ENCODE measurements around the gene POMGNT1.

The POMGNT1 gene

DNA sequence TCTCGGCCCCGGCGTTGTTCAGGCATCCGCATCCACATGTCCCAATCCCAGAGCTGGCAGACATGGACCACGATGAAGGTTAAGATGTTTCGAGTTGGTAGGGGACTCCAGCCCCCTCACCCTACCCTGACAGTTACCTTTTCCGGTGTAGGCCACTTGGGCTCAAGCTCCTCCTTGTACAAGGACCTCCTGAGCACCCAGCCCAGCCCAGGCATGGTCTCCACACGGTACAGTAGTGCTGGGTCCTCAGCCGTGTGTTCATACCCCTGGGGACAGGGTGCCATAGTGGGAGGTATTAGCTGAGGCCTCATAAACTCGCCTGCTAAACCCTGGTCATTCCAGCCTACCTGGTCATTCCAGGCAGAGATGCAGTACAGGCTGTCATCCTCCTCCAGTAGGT, 6.1 kb downstream of the POMGNT1 start:
- ChIA-PET CTCF (interaction anchor here (0.6 to 5.7 kb wide), 5 partner anchors 10 to 156 kb away, joined by 3 to 24 read pairs (median 4); no protein-coding TSS in a partner anchor), POLR2A (no interaction called here)
- TF ChIP-seq, protein P1, sequence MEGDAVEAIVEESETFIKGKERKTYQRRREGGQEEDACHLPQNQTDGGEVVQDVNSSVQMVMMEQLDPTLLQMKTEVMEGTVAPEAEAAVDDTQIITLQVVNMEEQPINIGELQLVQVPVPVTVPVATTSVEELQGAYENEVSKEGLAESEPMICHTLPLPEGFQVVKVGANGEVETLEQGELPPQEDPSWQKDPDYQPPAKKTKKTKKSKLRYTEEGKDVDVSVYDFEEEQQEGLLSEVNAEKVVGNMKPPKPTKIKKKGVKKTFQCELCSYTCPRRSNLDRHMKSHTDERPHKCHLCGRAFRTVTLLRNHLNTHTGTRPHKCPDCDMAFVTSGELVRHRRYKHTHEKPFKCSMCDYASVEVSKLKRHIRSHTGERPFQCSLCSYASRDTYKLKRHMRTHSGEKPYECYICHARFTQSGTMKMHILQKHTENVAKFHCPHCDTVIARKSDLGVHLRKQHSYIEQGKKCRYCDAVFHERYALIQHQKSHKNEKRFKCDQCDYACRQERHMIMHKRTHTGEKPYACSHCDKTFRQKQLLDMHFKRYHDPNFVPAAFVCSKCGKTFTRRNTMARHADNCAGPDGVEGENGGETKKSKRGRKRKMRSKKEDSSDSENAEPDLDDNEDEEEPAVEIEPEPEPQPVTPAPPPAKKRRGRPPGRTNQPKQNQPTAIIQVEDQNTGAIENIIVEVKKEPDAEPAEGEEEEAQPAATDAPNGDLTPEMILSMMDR (IDR thresholded peaks at IDR 0.05; ENCODE audit: insufficient read depth, low read length, missing control alignments), result no peak

DNA sequence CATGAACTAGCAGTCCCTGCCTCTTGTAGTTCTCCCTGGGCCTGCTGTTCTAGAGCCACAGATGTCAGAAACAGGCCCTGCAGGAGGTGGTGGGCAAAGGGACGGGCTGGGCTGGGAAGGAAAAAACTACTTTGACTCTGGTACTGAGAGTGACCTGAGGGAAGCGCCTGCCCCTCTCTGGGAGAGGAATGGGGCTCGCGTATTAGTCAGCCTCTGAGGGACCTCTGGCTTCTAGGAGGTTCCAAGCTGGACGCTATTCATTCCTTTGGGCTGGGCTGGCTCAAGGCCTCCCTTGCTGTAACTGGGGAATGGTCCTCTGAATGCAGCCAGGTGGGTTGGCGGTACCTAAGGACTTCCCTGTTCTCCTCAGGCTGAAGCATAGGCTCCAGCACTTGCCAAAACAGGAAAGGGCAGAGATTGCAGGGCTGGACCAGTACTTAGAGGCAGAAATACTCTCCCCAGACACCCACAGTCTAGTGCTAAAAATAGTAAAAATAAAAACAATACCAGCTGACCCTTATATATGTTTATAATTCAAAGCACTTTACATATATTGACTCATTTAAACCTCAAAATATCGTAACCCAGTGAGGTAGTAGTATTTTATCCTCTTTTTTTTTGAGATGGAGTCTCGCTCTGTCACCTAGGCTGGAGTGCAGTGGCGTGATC, 7.1 kb downstream of the POMGNT1 start:
- TF ChIP-seq, protein P1 (IDR thresholded peaks at IDR 0.05; ENCODE audit: insufficient read depth, low read length, missing control alignments), result no peak
- ChIA-PET POLR2A (interaction anchor here (1.0 kb wide), 1 partner anchor 11 kb away, joined by 3 read pairs; no protein-coding TSS in a partner anchor), CTCF (interaction anchor here (2.3 to 25.6 kb wide), 3 partner anchors 10 to 158 kb away, joined by 5 to 631 read pairs (median 24); no protein-coding TSS in a partner anchor)
- DNase-seq (ENCODE audit: low read depth, low spot score), result no peak
- H3K4me3 ChIP-seq (ENCODE audit: low read depth, low read length), result no peak overlapping the region

More for the DNA sequence above, 6.1 kb downstream of the POMGNT1 start:
- H3K4me3 ChIP-seq (ENCODE audit: low read depth, low read length), result no peak overlapping the region
- no peak for DNase-seq (ENCODE audit: low read depth, low spot score)

- H3K4me3 ChIP-seq (ENCODE audit: low read depth, low read length), result no peak overlapping the region
- CTCF ChIA-PET, result interaction anchor here (0.6 to 25.6 kb wide), 5 partner anchors 9 to 371 kb away, joined by 5 to 631 read pairs (median 12); no protein-coding TSS in a partner anchor
- POLR2A ChIA-PET, result no interaction called here
- TF ChIP-seq, protein P1 (IDR thresholded peaks at IDR 0.05; ENCODE audit: insufficient read depth, low read length, missing control alignments), result no peak
- DNase-seq (ENCODE audit: low read depth, low spot score), result no peak
Measured at GRCh38 chr1:46190539-46190938, 7.7 kb downstream of the POMGNT1 start.

DNA sequence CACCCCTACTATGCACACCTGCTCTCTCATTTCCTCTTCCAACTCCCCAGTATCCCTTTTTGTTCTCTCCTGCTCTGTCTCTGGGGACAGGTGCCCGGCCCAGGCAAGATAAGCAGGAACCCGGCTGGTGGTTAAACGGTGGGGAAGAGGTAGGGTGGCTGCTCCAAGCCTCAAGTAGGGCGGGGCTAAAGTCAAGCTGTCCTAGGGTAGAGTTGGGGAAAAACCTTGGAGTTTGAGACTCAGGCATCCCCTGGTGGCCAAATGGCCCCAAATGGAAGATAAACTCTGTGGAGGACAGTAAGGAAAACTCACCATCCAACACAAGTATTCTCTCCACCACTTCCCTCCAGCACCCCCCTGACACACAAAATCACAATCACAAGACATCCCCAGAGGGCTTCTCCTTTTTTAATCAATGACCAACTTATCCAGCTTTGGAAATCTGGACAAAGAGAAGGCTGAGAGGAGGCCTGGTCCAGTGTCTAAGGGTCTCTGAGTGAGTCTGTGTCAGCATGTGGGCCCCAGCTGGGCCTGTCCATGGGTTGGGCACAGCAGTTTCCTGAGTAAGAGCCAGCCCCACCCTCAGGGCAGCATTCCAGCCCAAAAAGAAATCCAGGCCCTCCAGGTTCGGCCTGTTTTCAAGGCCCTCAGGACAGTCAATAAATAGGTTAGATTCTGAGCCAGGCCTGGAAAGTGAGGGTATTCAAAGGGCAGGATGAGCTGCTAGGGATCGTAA, 9.8 kb downstream of the POMGNT1 start:
- no peak overlapping the region for H3K4me3 ChIP-seq (ENCODE audit: low read depth, low read length)
- TF ChIP-seq, protein P1 (IDR thresholded peaks at IDR 0.05; ENCODE audit: insufficient read depth, low read length, missing control alignments), result no peak
- DNase-seq (ENCODE audit: low read depth, low spot score), result no peak
- POLR2A ChIA-PET, result interaction anchor here (1.0 kb wide), 1 partner anchor 15 kb away, joined by 3 read pairs; the partner anchor contains the start of gene LURAP1
- CTCF ChIA-PET, result interaction anchor here (2.5 to 25.6 kb wide), 3 partner anchors 7 to 155 kb away, joined by 12 to 631 read pairs (median 24); no protein-coding TSS in a partner anchor

- CTCF ChIA-PET, result interaction anchor here (0.9 to 25.6 kb wide), 2 partner anchors 9 to 154 kb away, joined by 4 to 631 read pairs; no protein-coding TSS in a partner anchor
- TF ChIP-seq, protein P1 (IDR thresholded peaks at IDR 0.05; ENCODE audit: insufficient read depth, low read length, missing control alignments), result no peak
- DNase-seq (ENCODE audit: low read depth, low spot score), result no peak
- POLR2A ChIA-PET, result interaction anchor here (0.7 to 1.1 kb wide), 2 partner anchors 9 to 55 kb away, joined by 3 to 6 read pairs; partner anchors contain the start of gene PIK3R3
- no peak overlapping the region for H3K4me3 ChIP-seq (ENCODE audit: low read depth, low read length)
Measured at GRCh38 chr1:46187106-46187869, 10.9 kb downstream of the POMGNT1 start.

Measured in AG04449 (cell line).